Thyroid gland (tissue), 4 donors: ENCODE measurements around the gene TMEM45A.

Experiments
- CTCF ChIP-seq, 6 experiments: fragments of 200-600 bp in 3 of 6; fragments of 450-650 bp in 3 of 6; sonication (generic) in 3 of 6; IDR thresholded peaks; one replicate each; pipeline ENCODE4 v1.5.1; 2016 to 2019; ENCODE audit warnings: antibody characterized with exemption in 6 of 6, mild to moderate bottlenecking in 2 of 6, inconsistent platforms in 1 of 6, moderate library complexity in 1 of 6
- POLR2A ChIP-seq, 2 donors: fragments of 450-650 bp; IDR thresholded peaks; one replicate each; pipeline ENCODE4 v1.6.1; 2017; ENCODE audit warnings: antibody characterized with exemption in 2 of 2, mild to moderate bottlenecking in 2 of 2, moderate library complexity in 1 of 2

DNA sequence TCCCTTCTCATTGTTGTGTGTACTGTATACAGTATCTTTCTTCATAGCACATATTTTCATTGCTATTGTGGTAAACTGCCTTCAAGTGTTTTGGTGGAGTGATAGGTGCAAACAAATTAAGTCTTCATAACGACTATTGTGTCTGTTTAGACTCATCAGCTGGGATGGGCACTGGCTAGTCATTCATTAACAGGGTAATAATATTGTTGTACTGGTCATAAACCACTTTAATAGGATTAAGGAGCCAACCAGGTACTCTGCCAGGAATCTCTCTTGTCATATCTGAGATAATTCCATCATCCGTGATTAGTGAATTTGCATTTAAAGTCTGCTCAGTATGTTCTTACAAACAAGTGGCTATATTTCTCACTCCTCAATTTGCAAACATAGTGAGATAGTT, 10.2 kb upstream of the TMEM45A start:
- TF ChIP-seq POLR2A (IDR thresholded peaks at IDR 0.05) (no peak), CTCF (IDR thresholded peaks at IDR 0.05) (no peak)
